NCI-H1436 treated with DMSO at 0.1 percent for 48 hours (cell line): ENCODE measurements around the gene BCR.

Experiments used
- DNase-seq: peaks from one replicate; lab custom pipeline; 2025; lab: John Stamatoyannopoulos, UW

BCR gene

GRCh38 chr22:23245799-23246136 lies 65.5 kb downstream of the BCR start:
- no peak for DNase-seq

- no peak for DNase-seq
Measured at GRCh38 chr22:23246982-23247766, 66.9 kb downstream of the BCR start.

- DNase-seq: no peak
Measured at GRCh38 chr22:23248583-23248982, 68.3 kb downstream of the BCR start.

- DNase-seq: no peak
Measured at GRCh38 chr22:23250056-23250784, 69.9 kb downstream of the BCR start.

- DNase-seq: no peak
Measured at GRCh38 chr22:23250785-23251363, 70.6 kb downstream of the BCR start.

GRCh38 chr22:23251445-23252093 lies 71.3 kb downstream of the BCR start:
- DNase-seq: no peak

- no peak for DNase-seq
Measured at GRCh38 chr22:23253475-23254055, 73.3 kb downstream of the BCR start.

- no peak for DNase-seq
Measured at GRCh38 chr22:23255506-23256170, 75.3 kb downstream of the BCR start.

GRCh38 chr22:23256171-23256932 lies 76.0 kb downstream of the BCR start:
- no peak for DNase-seq

- no peak for DNase-seq
Measured at GRCh38 chr22:23256986-23257888, 76.9 kb downstream of the BCR start.

- DNase-seq: no peak
Measured at GRCh38 chr22:23257889-23258825, 77.8 kb downstream of the BCR start.

GRCh38 chr22:23258826-23259170 lies 78.5 kb downstream of the BCR start:
- no peak for DNase-seq

GRCh38 chr22:23259916-23260644 lies 79.8 kb downstream of the BCR start:
- DNase-seq: no peak

GRCh38 chr22:23260645-23261581 lies 80.6 kb downstream of the BCR start:
- no peak for DNase-seq

- no peak for DNase-seq
Measured at GRCh38 chr22:23261900-23262450, 81.7 kb downstream of the BCR start.

GRCh38 chr22:23262518-23263332 lies 82.4 kb downstream of the BCR start:
- no peak for DNase-seq
